Stromal cell of bone marrow (primary cell): ENCODE measurements around the gene FRMD1.
"Not testable (repeated sequence)": the region's sequence is repeated elsewhere in the genome, so short reads cannot be mapped to it uniquely, and the experiment has no call there.

Source experiments
- DNase-seq: peaks from one replicate; pipeline ENCODE4 v3.0.0-alpha.2; 2012; ENCODE audit warnings: low read depth

The FRMD1 gene

GRCh38 chr6:168078175-168078942 is 653 bp downstream of the FRMD1 start:
- no peak for DNase-seq

- not testable (repeated sequence) for DNase-seq
These were observed 1.6 kb downstream of the FRMD1 start for GRCh38 chr6:168077401-168077800.

GRCh38 chr6:168075787-168076202 is 3.2 kb downstream of the FRMD1 start:
- no peak for DNase-seq

GRCh38 chr6:168075216-168075615 is 3.8 kb downstream of the FRMD1 start:
- no peak for DNase-seq

- no peak for DNase-seq
These were observed 4.9 kb downstream of the FRMD1 start for GRCh38 chr6:168073937-168074730.

- DNase-seq: no peak
These were observed 6.3 kb downstream of the FRMD1 start for GRCh38 chr6:168072730-168073129.

- DNase-seq: no peak
These were observed 6.8 kb downstream of the FRMD1 start for GRCh38 chr6:168072261-168072660.

GRCh38 chr6:168071620-168072019 is 7.4 kb downstream of the FRMD1 start:
- no peak for DNase-seq

GRCh38 chr6:168070804-168071203 is 8.2 kb downstream of the FRMD1 start:
- no peak for DNase-seq

GRCh38 chr6:168067081-168067759 is 11.8 kb downstream of the FRMD1 start:
- no peak for DNase-seq

GRCh38 chr6:168064226-168064807 is 14.7 kb downstream of the FRMD1 start:
- DNase-seq: no peak

- DNase-seq: no peak
These were observed 15.6 kb downstream of the FRMD1 start for GRCh38 chr6:168063431-168063830.

GRCh38 chr6:168062346-168063289 is 16.4 kb downstream of the FRMD1 start:
- DNase-seq: no peak

- DNase-seq: no peak
These were observed 17.5 kb downstream of the FRMD1 start for GRCh38 chr6:168061269-168062210.

GRCh38 chr6:168060521-168060931 is 18.5 kb downstream of the FRMD1 start:
- DNase-seq: peak; percentile 25

GRCh38 chr6:168058691-168059551 is 20.1 kb downstream of the FRMD1 start:
- DNase-seq: no peak

- no peak for DNase-seq
These were observed 21.2 kb downstream of the FRMD1 start for GRCh38 chr6:168057836-168058235.

GRCh38 chr6:168056892-168057527 is 22.0 kb downstream of the FRMD1 start:
- DNase-seq: no peak
